Measurements from ENCODE around the gene SMOC1. TPM values are rescaled to one million over a fixed set of nuclear protein-coding genes. Genes with fewer than 3 reads are reported as not detected.

The SMOC1 gene
- total RNA-seq, 1 donor from 2014 or later: not detected

DNA sequence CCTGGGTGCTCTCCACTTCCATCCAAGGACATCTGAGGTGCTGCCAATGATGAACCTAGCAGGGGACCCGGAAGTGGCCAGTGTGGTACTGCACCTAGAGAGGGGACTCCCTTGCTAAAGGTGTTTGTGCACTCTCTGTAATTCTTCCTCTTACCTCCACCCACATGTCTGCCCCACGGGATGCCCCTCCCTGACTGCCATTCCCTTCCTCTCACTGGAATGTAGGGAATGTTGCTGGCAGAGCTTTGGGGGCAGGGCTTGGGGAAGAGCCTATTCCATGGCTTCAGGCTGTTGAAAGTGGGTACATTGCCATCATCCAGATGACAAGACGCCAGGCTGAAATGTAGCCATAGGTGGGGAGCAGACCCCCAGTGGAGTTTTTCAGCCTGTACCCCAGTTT is 153.2 kb downstream of the SMOC1 start:
- intact Hi-C loops (cut with micrococcal nuclease): no loop called here
- CTCF ChIA-PET: no interaction called here
- Mint-ChIP-seq H3K36me3 (ENCODE audit: low read depth) (no peaks in the 10 kb centered on the region), H3K9me3 (no peaks in the 10 kb centered on the region), H3K27ac (no peak overlapping the region), H3K4me3 (no peak overlapping the region), H3K27me3 (peaks cover 6% of the 10 kb centered on the region), H3K4me1 (no peaks in the 10 kb centered on the region)
- ATAC-seq (ENCODE audit: low read depth) (no peak), DNase-seq (no peak)
- TF ChIP-seq, protein P1, sequence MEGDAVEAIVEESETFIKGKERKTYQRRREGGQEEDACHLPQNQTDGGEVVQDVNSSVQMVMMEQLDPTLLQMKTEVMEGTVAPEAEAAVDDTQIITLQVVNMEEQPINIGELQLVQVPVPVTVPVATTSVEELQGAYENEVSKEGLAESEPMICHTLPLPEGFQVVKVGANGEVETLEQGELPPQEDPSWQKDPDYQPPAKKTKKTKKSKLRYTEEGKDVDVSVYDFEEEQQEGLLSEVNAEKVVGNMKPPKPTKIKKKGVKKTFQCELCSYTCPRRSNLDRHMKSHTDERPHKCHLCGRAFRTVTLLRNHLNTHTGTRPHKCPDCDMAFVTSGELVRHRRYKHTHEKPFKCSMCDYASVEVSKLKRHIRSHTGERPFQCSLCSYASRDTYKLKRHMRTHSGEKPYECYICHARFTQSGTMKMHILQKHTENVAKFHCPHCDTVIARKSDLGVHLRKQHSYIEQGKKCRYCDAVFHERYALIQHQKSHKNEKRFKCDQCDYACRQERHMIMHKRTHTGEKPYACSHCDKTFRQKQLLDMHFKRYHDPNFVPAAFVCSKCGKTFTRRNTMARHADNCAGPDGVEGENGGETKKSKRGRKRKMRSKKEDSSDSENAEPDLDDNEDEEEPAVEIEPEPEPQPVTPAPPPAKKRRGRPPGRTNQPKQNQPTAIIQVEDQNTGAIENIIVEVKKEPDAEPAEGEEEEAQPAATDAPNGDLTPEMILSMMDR (IDR thresholded peaks at IDR 0.05): no peak
- POLR2A ChIA-PET: no interaction called here

- intact Hi-C loops (cut with micrococcal nuclease): no loop called here
- Mint-ChIP-seq H3K36me3 (ENCODE audit: low read depth) (no peaks in the 10 kb centered on the region), H3K4me1 (no peaks in the 10 kb centered on the region), H3K27ac (no peak overlapping the region), H3K4me3 (no peak overlapping the region), H3K9me3 (no peaks in the 10 kb centered on the region), H3K27me3 (peaks cover 6% of the 10 kb centered on the region)
- TF ChIP-seq, protein P1 (IDR thresholded peaks at IDR 0.05): no peak
- no peak for ATAC-seq (ENCODE audit: low read depth)
- no peak for DNase-seq
- ChIA-PET POLR2A (no interaction called here), CTCF (no interaction called here)
Observed at GRCh38 chr14:70033116-70033515, 153.9 kb downstream of the SMOC1 start.

DNA sequence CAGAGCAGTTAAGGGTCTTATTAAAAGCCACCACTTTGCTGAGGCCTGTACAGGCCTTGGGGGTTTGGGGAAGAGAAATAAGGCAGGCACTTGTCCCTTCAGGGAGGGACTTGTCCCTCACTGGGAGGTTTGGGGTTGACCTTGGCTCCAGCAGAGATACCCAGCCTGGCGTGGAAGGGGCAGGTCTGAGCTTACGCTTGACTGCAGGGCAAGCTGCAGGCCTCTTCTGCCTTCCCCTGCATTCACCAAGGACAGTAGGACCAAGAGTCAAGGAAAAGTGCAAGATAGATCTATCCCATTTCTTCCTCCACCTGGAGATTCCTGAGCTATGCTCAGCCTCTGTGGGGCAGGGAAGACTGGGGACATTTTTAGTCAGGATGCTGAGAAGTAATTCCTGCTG is 154.3 kb downstream of the SMOC1 start:
- Mint-ChIP-seq H3K27ac (no peak overlapping the region), H3K4me1 (no peaks in the 10 kb centered on the region), H3K9me3 (no peaks in the 10 kb centered on the region), H3K36me3 (ENCODE audit: low read depth) (no peaks in the 10 kb centered on the region), H3K27me3 (peaks cover 6% of the 10 kb centered on the region), H3K4me3 (no peak overlapping the region)
- TF ChIP-seq, protein P1 (IDR thresholded peaks at IDR 0.05): no peak
- DNase-seq (no peak), ATAC-seq (ENCODE audit: low read depth) (no peak)
- intact Hi-C loops (cut with micrococcal nuclease): no loop called here
- ChIA-PET CTCF (no interaction called here), POLR2A (no interaction called here)

DNA sequence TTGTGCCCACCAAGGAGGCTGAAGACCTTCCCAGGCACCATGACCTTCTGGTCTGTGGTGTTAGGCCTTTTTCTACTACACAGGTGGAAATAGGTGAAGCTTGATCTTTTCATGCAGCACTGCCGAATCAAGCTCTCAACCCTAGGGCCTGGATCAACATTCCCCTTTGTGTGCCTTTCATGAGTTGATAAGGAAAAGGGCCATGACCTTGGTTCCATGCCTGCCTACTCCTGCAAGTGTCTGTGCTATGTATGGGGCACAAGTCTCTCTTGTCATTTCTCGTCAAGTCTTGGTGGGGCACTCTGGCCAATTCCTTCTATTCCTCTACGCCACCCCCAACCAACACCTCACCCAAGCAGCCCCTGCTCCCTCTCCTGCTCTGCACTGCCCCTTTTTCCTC is 155.0 kb downstream of the SMOC1 start:
- Mint-ChIP-seq H3K27me3 (peaks cover 5% of the 10 kb centered on the region), H3K9me3 (no peaks in the 10 kb centered on the region), H3K27ac (no peak overlapping the region), H3K4me3 (no peak overlapping the region), H3K36me3 (ENCODE audit: low read depth) (no peaks in the 10 kb centered on the region), H3K4me1 (no peaks in the 10 kb centered on the region)
- DNase-seq: no peak
- intact Hi-C loops (cut with micrococcal nuclease): no loop called here
- ChIA-PET CTCF (interaction anchor here (1.2 kb wide), 1 partner anchor 15 kb away, joined by 3 read pairs; no protein-coding TSS in a partner anchor), POLR2A (no interaction called here)
- ATAC-seq (ENCODE audit: low read depth): no peak
- TF ChIP-seq, protein P1 (IDR thresholded peaks at IDR 0.05): no peak

DNA sequence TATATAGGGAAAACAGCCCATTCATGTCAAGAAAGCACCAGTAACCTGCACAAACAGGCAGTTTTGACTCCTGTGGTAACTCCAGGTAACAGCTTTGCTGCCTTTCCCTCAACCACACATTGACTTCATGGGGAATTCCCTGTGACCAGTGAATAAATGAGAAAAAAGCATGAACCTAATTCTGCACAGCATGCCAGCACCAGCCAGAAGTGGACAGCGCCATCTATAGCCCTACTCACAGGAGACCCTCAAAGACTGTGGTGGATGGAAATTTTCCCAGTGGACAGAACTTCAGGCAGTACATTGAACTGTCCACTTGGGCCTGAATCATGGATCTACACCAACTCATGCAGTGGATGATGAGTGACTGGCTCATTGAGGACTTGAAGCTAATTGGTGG is 157.4 kb downstream of the SMOC1 start:
- intact Hi-C loops (cut with micrococcal nuclease): no loop called here
- ATAC-seq (ENCODE audit: low read depth) (no peak), DNase-seq (no peak)
- ChIA-PET POLR2A (no interaction called here), CTCF (no interaction called here)
- Mint-ChIP-seq H3K9me3 (no peaks in the 10 kb centered on the region), H3K4me3 (no peak overlapping the region), H3K4me1 (no peaks in the 10 kb centered on the region), H3K36me3 (ENCODE audit: low read depth) (no peaks in the 10 kb centered on the region), H3K27me3 (peaks cover 18% of the 10 kb centered on the region), H3K27ac (no peak overlapping the region)
- TF ChIP-seq, protein P1 (IDR thresholded peaks at IDR 0.05): no peak

Measured in activated B cell treated with CpG ODN at 0.5 μM for 24 hours (primary cell).